Stimulated activated CD8-positive, alpha-beta memory T cell treated with anti-CD3 and anti-CD28 coated beads, Interleukin-15, amount 100 ng/mL, for 24 hours (primary cell): ENCODE data around the gene KIAA0040.

Source experiments
- DNase-seq: peaks from one replicate; pipeline ENCODE4 v3.0.0-alpha.2; 2020; ENCODE audit warnings: low read depth

Gene KIAA0040

DNA sequence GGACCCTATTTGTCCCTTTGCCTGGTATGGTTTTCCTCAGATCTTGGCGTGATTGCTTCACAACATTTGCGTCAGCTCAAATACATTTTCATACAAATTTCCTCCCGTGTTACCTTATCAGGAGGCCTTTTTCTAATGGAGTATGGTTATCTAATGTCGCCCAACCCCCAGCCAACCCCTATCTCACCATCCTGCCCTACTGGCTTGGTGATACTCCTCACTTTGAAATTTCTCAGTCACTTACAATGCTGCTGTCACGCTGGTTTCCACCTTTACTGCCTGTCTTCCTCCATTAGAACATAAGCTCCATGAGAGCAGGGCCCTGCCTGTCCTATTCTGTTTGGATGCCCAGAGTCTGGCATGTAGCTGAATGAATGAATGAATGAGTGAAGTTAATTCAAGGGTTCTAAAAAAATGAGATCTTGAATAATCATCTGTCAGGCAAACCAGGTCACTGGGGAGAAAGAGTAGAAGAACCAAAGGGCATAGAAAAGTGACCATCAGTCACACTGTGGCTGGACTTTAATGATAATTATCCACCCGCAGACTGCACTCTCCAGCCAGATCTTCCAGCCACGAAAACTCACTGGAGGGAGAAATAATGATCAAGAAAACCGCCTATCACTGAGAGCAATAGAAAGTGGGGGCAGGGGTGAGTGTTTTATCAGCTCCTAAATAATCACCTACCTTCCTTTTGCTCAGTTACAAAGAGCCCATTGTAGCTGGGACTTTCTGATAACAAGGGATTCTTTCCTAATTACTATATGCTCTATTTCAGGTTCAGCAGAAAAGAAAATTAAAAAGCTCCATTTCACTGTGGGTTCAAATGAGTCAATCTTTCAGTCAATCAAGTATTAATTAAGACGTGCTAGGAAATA lies 21.3 kb downstream of the KIAA0040 start:
- DNase-seq, result no peak

DNA sequence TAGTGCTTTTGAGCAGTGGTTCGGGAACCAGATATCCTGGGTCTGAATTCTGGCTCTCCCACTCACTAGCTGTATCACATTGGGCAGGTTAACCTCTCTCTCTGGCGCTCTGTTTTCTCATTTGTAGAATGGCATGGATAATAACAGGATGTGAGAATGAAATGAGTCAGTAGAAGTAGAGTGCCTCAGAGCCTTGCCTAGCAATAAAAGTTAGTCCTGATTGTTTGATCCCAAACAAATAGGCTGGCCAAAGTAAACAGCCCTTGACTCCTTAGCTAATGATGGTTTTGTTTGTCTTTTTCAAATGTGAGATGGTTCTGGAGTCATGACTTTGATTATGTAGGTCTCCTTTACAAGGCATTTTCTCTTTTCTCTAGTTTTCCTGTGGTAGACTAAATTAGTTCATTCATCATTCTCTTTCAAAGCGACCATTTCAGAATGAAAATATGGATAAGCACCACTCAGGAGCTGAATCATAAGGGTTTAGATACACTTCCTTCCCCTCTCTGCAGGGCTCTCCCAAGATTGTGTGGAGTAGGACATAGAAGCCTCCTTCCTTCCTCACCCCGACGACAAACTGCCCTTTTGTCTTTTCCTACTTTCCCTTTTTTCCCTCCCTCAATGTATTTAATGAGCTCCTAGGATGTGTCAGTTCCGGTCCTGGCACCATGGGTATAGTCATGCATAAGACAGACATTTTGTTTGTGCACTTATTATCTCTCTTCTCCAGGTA lies 23.1 kb downstream of the KIAA0040 start:
- DNase-seq, result no peak

- no peak for DNase-seq
These were observed 23.8 kb downstream of the KIAA0040 start for GRCh38 chr1:175168782-175169181.

DNA sequence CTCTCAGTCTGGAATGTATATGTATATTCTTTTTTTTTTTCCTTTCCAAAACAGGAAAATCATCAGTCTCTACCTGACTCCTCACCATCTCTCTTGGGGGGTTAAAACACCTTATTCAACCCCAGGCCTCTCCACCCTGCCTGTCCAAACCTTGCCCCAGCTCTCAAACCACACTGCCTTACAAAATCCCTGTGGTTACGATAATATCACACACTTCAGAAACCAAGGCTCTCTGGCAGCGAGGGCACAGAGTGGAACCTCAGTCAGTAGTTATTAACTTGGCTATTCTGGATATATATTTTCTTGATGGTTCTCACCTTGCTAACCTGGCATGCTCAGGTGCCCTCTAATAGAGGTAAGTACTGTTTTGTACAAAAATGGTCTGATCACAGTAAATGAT lies 24.7 kb downstream of the KIAA0040 start:
- DNase-seq, result no peak

GRCh38 chr1:175166746-175167145 lies 25.8 kb downstream of the KIAA0040 start:
- DNase-seq, result no peak

DNA sequence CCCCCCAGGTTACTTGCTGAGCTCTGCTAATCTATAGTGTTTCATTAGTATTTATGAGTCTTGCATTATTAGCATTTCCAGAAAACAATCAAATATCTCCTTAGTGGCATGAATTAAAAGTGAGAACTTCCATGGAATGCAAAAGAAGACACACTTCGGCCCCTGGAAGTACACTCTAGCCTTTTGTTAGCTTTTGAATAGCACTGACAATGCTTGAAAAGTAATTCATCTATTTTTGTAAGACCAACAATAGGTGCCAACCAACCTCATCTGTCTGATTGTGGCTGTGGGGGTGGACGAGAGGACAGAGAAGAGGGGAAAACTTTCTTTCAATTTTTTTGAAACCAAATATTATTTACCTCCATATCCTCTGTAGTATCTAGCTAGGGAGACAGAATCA lies 27.8 kb downstream of the KIAA0040 start:
- no peak for DNase-seq

DNA sequence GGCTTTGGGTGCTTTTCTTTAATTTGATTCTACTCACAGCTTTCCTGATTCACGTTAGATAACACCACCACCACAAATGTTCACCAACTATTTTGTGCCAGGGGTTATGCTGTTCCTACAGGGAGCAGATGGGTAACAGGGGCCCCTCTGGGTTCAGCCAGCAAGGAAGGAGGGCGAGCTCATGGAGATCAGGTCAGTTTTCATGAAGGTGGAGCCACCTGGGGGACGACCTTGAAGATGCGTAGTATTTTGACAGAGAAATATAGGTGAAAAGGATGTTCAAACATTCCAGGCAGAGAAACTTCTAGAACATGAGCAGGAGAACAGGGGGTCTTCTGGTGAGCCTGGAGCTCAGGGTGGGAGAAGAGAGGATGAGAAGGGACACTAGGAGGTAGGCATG lies 28.9 kb downstream of the KIAA0040 start:
- no peak for DNase-seq

DNA sequence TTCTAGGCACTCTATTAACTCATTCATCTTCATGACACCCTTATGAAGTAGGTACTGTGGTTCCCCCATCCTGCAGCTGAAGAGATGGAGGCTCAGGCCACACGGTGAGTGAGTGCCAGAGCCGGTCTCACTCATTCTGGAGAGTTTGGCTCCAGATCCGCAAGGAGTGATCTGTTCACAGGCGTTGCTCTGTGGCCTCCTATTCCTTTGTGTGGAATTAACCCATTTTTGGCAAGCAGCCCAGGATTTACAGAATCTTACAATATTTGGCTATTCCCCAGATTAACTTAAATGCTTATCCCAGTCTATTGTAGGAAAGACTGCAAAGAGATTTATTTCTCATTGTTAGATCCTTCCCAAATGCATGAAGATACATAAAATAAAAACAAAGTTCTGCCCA lies 29.6 kb downstream of the KIAA0040 start:
- no peak for DNase-seq

DNA sequence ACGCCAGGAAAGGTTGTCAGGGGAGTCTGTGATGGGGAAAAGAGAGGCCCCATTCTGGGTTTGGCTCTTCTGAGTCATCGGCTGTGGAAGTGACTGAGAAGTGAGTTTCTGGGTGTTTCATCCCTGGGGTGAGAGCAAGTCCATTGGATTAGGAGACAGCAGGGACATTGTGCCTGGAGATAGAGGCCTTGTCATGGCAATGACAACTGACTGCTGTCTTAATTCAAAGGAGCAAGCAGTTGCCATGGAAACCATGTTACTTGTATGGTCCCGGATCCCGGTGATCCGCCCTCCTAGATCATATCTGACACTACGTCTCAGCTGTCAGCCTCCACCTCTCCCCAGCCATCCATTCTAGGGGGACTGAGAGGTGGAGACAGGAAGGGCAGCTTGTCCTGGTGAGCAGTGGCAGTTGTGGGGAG lies 34.4 kb downstream of the KIAA0040 start:
- no peak for DNase-seq

DNA sequence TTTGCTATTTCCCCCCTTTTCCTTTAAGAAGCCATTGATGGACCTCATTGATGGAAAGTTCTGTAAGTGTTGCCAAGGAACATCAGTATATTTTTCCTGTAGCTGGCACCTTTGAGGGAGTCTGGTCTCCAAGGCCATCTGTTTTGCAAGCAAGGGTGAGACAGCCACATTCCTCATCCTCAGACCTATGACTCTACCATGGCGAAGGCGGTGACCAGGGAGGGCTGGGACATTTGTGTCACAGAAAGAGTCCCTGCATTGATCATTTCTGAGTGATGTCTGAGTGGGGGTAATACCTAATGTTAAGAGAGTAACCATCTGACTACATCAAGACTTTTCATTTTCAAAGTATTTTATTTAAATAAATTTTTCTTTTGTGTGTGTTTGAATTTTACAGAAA lies 35.4 kb downstream of the KIAA0040 start:
- no peak for DNase-seq

- no peak for DNase-seq
These were observed 36.6 kb downstream of the KIAA0040 start for GRCh38 chr1:175155936-175156335.

GRCh38 chr1:175155473-175155856 lies 37.1 kb downstream of the KIAA0040 start:
- no peak for DNase-seq

DNA sequence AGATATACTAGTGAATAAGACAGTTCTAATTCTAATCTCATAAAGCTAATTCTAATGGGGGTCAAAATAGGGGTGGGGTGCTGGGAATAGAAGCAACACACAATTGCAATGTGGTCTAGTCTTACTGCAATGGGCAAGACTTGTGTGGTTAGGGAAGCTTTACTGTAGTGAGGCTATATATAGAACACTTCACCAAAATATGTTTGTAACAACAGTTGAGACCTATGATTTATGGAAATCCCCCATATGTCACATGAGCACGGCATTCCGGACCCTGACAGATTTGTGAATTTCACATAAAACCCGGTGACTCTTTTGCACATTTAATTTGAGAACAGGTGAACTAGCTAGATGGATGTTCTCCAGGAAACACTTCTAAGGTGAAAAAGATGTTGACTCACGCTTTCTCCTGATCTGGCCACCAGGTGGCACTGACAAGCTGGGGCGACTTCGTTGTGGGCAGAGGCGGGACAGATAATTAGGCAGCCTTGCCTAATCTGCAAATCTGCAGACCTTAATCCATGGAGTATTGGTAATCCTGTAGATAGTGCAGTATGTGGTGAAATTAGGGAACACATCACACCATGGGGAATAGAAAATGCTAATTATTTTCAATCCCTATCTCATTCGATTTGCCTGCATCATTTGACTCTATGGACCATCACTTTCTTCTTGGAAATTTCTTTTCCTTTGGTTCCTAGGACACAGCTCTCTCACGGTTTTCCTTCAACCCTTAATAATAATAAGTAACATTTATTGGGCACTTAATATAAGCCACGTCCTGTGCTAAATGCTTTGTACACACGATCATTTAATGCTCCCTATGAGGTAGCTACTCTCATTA lies 37.7 kb downstream of the KIAA0040 start:
- peak; percentile 37 for DNase-seq

- peak; percentile 42 for DNase-seq
These were observed 40.4 kb downstream of the KIAA0040 start for GRCh38 chr1:175152006-175152652.

- DNase-seq, result no peak
These were observed 41.8 kb downstream of the KIAA0040 start for GRCh38 chr1:175150596-175151319.

- DNase-seq, result no peak
These were observed 44.5 kb downstream of the KIAA0040 start for GRCh38 chr1:175148068-175148467.

DNA sequence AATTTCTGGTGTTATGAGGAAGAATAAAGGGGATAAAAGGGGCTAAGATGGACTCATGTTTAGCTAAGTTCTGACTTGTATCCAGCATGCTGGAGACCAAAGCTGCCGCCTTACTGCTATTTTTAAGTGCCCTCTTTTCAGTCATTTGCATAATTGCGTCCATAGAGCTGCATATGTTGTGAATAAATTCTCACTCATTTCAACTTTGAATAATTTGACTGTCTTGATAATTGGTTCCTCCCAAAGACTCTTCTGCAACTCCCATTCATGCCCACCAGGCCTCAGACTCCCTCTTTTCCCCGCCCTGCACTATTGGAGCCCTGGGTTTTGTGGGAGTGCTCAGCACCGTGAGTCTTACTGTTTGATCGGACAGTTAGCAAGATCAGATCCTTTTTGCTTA lies 45.0 kb downstream of the KIAA0040 start:
- DNase-seq, result no peak

GRCh38 chr1:175146529-175147213 lies 45.9 kb downstream of the KIAA0040 start:
- peak; percentile 51 for DNase-seq

GRCh38 chr1:175145899-175146528 lies 46.6 kb downstream of the KIAA0040 start:
- DNase-seq, result no peak

DNA sequence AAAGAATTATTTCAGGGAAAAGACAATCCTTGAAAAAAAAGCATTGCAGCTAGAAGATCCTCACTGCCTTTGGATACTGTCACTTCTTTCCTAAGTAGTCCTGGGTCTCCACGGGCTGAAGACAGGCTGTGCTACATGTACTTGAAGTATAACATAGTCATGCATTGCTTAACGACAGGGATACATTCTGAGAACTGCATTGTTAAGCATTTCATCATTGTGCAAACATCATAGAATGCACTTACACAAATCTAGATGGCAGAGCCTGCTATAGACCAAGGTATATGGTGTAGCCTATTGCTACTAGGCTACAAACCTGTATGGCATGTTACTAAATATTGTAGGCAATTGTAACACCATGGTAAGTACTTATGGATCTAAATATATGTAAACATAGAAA lies 54.0 kb downstream of the KIAA0040 start:
- DNase-seq, result no peak
